IPS DF 4.7 (cell line): Measurements from ENCODE around the gene CFAP61.

Experiments
- DNase-seq: peaks from one replicate; pipeline ENCODE4 v3.0.0-alpha.2; 2013; ENCODE audit warnings: low spot score; ENCODE audit errors: extremely low read depth

Gene CFAP61

GRCh38 chr20:20267685-20268370 lies 215.5 kb downstream of the CFAP61 start:
- DNase-seq = no peak

- no peak for DNase-seq
Measured at GRCh38 chr20:20271271-20271670, 218.9 kb downstream of the CFAP61 start.

GRCh38 chr20:20272686-20273085 lies 220.4 kb downstream of the CFAP61 start:
- no peak for DNase-seq

DNA sequence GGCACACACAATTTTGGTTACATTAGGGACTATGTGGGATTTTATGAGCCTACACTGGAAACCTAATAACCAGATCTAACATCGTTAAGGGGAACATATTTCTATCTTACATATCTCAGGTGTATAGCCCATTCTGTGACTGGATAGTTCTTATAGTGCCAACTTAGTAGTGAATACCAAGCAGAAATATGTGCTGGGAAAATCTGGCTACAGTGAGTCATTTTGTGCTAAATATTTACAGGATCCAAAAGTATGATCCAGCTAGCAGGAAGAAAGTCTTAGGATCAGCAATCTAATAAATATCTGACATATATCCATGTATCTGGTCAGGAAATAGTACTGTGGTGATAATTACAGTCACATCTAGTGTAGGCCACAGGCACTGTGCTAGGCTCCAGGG lies 221.0 kb downstream of the CFAP61 start:
- no peak for DNase-seq

- DNase-seq = no peak
Measured at GRCh38 chr20:20274821-20275220, 222.5 kb downstream of the CFAP61 start.

- DNase-seq = no peak
Measured at GRCh38 chr20:20275636-20276035, 223.3 kb downstream of the CFAP61 start.

GRCh38 chr20:20276811-20277530 lies 224.6 kb downstream of the CFAP61 start:
- DNase-seq = no peak

GRCh38 chr20:20277894-20278335 lies 225.6 kb downstream of the CFAP61 start:
- DNase-seq = no peak

DNA sequence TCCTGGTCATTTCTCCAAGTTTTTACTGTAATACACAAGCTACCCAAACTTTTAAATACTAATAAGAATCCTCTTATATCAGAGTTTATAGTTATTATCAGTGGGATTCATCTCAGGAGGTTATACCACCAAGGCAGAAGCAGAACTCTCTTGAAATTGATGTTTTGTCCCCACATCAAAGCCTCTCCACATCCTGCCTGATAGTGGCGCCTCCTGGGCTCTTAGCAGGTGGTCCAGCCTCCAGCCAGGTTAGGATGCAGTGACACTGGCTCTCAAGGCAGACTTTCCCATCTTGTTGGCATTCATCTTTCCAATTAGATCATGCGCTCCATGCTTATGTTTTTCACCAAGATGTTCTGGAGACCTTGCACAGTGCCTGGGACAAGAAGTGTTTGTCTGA lies 233.7 kb downstream of the CFAP61 start:
- DNase-seq = no peak

DNA sequence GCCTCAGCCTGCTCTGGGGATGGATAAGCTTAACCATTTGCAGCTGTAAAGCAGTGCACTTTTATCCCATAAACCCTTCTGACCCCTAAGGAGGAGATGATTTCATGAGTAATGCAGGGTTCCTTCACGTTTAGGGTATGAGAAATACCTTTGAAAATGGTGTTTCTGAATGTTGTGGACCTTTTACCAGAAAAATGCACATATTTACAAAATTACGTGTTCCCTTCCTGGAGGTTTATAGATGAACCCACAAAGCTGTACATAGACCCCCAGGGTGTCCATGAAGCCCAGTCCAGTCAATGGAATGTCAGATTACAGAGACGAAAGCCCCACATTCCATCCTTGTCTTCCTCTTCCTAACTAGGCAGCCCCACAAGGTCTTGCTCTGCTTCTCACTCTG lies 237.0 kb downstream of the CFAP61 start:
- DNase-seq = no peak

- DNase-seq = no peak
Measured at GRCh38 chr20:20292472-20292871, 240.1 kb downstream of the CFAP61 start.

GRCh38 chr20:20293141-20293540 lies 240.8 kb downstream of the CFAP61 start:
- no peak for DNase-seq

- DNase-seq = no peak
Measured at GRCh38 chr20:20293691-20294385, 241.5 kb downstream of the CFAP61 start.

DNA sequence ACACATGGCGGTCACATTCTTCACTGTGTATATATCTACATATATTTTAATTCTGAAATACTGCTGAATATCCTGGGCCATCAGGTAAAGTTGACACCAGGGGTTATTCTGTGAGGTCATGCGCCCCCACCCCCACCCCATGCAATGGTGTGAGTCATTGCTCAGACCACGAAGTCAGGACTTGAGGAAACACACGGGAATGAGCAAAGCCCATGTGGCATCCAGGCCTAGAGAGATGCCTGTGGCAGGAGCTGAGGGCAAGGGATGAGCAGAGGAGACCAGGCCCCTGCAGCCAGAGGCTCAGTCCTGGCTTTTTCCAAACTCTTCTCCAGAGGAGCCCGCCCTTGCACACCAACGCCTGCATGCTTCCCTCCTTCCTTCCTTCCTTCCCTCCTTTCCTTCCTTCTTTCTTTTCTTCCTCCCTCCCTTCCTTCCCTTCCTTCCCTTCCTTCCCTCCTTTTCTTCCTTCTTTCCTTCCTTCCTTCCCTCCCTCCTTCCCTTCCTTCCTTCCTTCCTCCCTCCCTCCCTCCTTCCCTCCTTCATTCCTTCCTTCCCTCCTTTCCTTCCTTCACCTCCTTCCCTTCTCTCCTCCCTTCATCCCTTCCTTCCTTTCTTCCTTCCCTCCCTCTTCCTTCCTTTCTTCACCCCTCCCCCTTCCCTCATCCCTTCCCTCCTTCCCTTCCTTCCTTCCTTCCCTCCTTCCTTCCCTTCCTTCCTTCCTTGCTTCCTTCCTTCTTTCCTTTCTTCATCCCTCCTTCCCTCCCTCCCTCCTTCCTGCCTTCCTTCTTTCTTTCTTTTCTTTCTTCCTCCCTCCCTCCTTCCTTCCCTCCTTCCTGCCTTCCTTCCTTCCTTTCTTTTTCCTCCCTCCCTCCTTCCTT lies 243.5 kb downstream of the CFAP61 start:
- no peak for DNase-seq

GRCh38 chr20:20297181-20297580 lies 244.8 kb downstream of the CFAP61 start:
- no peak for DNase-seq

- DNase-seq = no peak
Measured at GRCh38 chr20:20297752-20298151, 245.4 kb downstream of the CFAP61 start.

GRCh38 chr20:20299904-20300303 lies 247.6 kb downstream of the CFAP61 start:
- no peak for DNase-seq

DNA sequence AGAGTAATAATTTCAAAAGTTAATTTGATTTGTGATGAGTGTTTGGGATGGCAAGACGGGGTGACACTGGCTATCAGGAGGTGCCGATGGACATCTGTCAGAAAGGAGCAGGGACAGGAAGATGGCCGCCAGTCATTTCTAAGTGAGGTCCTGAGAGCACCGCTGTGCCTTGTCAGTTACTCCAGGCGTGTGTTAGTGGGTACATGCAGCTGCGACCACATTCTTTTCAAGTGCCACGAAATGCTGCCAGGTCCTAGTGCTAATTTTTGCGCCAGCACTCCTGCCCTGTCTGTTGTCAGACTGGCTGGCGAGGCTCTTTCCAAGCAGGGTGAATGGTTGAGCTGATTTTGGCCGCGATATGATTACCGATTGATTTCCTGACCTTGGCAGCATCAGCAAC lies 251.0 kb downstream of the CFAP61 start:
- no peak for DNase-seq

- DNase-seq = no peak
Measured at GRCh38 chr20:20303742-20304141, 251.4 kb downstream of the CFAP61 start.

DNA sequence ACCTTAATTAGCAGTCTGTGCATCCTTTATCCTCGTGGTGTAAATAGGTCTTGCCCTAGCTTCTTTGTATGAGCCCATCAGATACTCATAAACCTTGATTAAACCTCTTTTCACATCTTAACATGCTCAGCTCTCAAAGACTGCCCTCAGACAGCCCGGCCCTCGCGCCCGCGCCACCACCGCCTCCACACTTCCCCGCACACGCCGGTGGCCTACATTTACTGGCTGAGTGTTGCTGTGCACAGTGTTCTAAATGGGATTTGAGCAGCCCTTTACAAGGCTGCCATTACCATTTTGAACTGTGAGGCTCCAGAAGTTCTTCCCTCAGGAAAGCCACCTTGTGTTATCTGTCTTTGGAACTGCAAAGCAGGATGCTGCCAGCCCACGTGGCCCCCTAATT lies 252.6 kb downstream of the CFAP61 start:
- DNase-seq = no peak

GRCh38 chr20:20312562-20312961 lies 260.2 kb downstream of the CFAP61 start:
- DNase-seq = no peak
